Measurements from ENCODE around the gene AP1S1. TPM values are rescaled to one million over a fixed set of nuclear protein-coding genes. Genes with fewer than 3 reads are reported as not detected.

The AP1S1 gene
- 193 and 199 TPM in 2 replicates for total RNA-seq

DNA sequence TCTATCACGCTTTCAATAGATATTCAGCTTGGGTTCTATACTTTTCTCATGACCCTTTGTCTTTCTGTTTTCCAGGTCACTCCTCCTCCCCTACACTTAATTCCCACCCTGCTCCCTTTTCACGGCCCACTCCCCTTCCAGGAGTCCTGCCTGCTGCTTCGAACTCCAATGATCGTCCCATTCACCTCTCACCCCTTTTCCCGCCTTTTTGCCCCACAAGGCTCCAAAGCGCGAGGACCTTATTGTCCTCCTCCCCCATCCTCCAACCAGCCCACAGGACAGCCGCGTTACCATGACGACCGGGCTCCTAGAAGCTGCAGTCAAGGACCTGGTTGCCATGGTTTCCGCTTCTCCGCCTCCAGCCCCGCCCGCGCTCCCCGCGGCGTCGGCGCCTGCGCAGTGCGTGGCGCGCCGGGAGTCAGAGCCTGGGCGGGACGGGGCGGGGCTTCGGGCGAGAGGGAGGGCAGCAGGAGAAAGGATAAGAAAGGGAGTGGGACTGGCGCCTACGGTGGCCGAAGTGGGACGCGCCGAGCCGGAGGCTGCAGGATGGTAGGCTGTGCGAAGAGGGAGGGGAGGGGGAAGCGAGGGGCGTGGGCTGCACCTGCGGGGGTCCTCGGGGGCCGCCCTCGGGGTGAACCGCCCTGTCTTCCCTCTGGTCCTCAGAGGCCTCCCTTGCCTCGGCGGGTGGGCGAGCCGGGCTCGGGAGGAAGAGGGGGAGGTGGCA lies at the start of gene AP1S1:
AP1S1 (plus strand) TSS at position 508 of the 724 bp plus-strand sequence; CDS start at position 547, 39 bp downstream.

DNA sequence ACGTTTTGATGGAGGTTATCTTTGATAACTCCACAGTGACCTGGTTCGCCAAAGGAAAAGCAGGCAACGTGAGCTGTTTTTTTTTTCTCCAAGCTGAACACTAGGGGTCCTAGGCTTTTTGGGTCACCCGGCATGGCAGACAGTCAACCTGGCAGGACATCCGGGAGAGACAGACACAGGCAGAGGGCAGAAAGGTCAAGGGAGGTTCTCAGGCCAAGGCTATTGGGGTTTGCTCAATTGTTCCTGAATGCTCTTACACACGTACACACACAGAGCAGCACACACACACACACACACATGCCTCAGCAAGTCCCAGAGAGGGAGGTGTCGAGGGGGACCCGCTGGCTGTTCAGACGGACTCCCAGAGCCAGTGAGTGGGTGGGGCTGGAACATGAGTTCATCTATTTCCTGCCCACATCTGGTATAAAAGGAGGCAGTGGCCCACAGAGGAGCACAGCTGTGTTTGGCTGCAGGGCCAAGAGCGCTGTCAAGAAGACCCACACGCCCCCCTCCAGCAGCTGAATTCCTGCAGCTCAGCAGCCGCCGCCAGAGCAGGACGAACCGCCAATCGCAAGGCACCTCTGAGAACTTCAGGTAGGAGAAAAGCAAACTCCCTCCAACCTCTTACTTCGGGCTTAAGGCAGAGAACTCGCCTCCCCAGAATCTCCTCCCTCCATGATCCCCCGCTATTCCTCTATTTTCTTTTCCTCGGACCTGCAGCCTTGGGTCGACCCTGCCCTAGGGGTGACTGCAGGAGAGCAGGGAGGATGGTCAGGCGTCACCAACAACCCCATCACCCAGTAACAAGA lies 27.4 kb upstream of the AP1S1 start, which contains the start of gene SERPINE1:
SERPINE1 (plus strand) TSS at position 454 of the 809 bp plus-strand sequence. CDS start 1,290 bp downstream, outside the sequence.

DNA sequence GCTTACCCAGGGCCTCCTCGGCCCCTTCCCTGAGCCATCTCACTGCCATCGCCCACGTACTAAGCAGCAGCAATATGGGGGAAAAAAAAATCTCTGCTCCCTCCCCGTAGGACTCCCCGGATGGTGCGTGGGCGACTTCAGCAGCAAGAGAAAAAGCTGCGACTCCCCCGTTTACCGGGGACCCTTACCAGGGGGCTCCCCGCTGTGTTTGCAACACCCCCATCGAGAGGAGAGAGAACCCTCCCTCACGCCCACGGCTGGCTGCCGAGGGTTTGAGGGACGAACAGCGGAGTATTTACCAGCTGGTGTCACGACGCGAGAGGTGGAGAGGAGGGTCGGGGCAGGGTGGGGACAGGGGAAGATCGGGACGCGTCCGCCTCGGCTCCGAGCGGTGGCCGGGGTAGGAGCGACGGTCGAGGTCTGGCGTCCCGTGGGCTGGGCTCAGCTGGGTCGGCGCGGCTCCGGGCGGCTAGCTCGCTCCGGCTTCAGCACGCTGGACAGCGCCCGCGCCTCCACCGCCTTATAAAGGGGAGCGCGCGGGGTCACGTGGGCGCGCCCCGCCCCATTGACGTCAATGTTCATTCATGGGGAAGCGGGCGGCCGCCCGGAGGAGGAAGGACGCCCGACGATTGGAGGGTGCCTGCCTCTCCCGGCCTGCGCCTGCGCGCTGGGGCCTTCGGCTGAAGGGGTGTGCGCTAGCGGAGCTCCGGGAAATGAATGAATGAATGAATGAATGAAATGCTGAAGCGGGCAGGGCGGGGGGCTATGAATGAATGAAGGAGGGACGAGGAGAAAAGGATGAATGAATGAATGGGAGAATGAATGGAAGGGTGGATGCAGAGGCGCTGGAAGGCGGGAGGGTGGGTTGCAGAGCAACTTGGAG lies 11.0 kb downstream of the AP1S1 start, which contains the start of gene VGF:
VGF (minus strand) TSS at position 495 of the 883 bp plus-strand sequence. CDS start 726 bp downstream, outside the sequence.

DNA sequence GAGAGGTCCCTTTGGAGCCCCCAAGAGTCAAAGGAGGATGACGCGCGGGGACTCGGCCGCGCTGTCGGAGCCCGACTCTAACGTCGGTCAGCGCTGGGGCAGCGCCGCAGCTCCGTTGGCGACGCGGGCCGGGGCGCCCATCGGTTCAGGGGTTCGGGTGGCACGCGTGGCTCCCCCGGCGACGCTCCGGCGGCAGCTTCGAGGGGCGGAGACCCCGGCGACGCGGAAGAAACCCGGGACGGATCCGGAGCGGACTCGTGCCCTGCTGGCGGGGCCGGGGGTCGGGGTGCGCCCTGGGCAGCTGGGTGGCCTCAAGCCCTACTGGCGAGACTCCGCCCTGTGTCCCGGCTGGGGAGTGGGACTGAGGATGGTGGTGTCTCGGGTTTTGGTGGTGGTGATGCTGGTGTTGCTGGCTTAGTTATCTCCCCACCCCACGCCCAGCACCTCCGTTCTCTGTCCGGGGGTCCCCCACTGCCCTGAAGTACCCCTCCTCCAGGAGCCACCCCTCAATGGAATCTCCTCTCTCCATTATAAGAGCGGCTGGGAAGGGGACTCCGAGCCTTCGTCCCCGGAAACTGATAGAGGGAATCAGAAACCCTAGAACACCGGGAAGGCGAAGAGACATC lies 26.0 kb downstream of the AP1S1 start, which contains the start of gene NAT16:
NAT16 (minus strand) TSS at position 164 of the 626 bp plus-strand sequence. CDS start 5,486 bp downstream, outside the sequence.

DNA sequence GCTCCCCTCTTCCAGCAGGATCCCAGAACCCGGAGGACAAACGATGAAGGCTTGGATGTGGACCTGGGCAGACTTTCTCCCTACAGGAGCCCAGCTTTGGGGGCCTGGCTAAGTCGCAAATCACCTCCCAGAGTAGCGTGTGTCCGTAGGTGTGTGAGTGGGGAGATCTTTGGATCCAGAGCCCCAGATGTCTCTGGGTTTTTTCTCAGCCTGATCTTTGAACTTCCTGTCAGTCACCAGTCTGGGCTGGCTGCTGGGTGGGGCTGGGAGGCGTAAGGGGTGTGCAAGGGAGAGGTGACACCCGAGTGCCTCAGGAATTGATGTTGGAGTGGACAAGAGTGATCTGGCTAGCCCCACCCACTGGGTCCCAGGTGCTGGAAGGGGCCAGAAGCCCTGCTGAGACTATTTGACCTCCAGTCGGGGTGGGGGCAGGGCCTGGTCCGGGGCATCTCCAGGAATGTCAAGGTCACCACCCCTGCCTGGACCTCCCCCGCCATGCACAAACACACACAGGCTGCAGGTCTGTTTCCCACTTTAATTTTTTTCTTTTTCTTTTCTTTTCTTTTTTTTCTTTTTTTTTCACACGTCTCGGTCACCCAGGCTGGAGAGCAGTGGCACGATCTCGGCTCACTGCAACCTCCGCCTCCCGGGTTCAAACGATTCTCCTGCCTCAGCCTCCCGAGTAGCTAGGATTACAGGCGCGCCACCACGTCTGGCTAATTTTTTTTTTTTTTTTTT lies 46.8 kb downstream of the AP1S1 start, which contains the start of gene MOGAT3:
MOGAT3 (minus strand) TSS at position 175 of the 738 bp plus-strand sequence. CDS start 182 bp downstream, outside the sequence.

Other genes with a start within 250 kb of the AP1S1 start
- gene MUC3A, start 204.9 kb upstream of the AP1S1 start, total RNA-seq, result not detected in 2 replicates
- gene MUC12, start 184.9 kb upstream of the AP1S1 start, total RNA-seq, result 0.50 and 0.87 TPM in 2 replicates
- gene MUC17, start 134.4 kb upstream of the AP1S1 start, total RNA-seq, result under 0.01 TPM in 1 of 2 replicates, not detected in the other
- 14.7 and 24.5 TPM in 2 replicates for gene TRIM56, start 69.0 kb upstream of the AP1S1 start, total RNA-seq
- 123 and 260 TPM in 2 replicates for gene SERPINE1, start 27.4 kb upstream of the AP1S1 start, total RNA-seq
- 0.83 and 0.87 TPM in 2 replicates for gene VGF, start 11.1 kb downstream of the AP1S1 start, total RNA-seq
- not detected in 2 replicates for gene NAT16, start 25.8 kb downstream of the AP1S1 start, total RNA-seq
- not detected in 2 replicates for gene MOGAT3, start 46.6 kb downstream of the AP1S1 start, total RNA-seq
- 99.5 and 155 TPM in 2 replicates for gene PLOD3, start 63.1 kb downstream of the AP1S1 start, total RNA-seq
- gene ZNHIT1, start 63.7 kb downstream of the AP1S1 start, total RNA-seq, result 78.4 and 89.0 TPM in 2 replicates
- gene CLDN15, start 83.3 kb downstream of the AP1S1 start, total RNA-seq, result 4.4 and 5.8 TPM in 2 replicates
- gene FIS1, start 90.6 kb downstream of the AP1S1 start, total RNA-seq, result 130 and 262 TPM in 2 replicates
- 26.2 and 26.8 TPM in 2 replicates for gene IFT22, start 167.3 kb downstream of the AP1S1 start, total RNA-seq
- gene COL26A1, start 208.4 kb downstream of the AP1S1 start, total RNA-seq, result not detected in 2 replicates

Measured in smooth muscle cell of trachea (primary cell).